Measurements from ENCODE around the gene TBX18.

TBX18 gene

GRCh38 chr6:84645563-84646266, 118.7 kb downstream of the TBX18 start:
- H3K4me3 ChIP-seq (ENCODE audit: low read length) = no peak overlapping the region
- no peak for DNase-seq (ENCODE audit: low read depth, low spot score)

GRCh38 chr6:84645000-84645399, 119.4 kb downstream of the TBX18 start:
- no peak for DNase-seq (ENCODE audit: low read depth, low spot score)
- H3K4me3 ChIP-seq (ENCODE audit: low read length) = no peak overlapping the region

GRCh38 chr6:84643778-84644177, 120.6 kb downstream of the TBX18 start:
- no peak for DNase-seq (ENCODE audit: low read depth, low spot score)
- no peak overlapping the region for H3K4me3 ChIP-seq (ENCODE audit: low read length)

GRCh38 chr6:84641076-84641475, 123.3 kb downstream of the TBX18 start:
- no peak overlapping the region for H3K4me3 ChIP-seq (ENCODE audit: low read length)
- no peak for DNase-seq (ENCODE audit: low read depth, low spot score)

GRCh38 chr6:84639396-84639795, 125.0 kb downstream of the TBX18 start:
- no peak overlapping the region for H3K4me3 ChIP-seq (ENCODE audit: low read length)

GRCh38 chr6:84638286-84638685, 126.1 kb downstream of the TBX18 start:
- H3K4me3 ChIP-seq (ENCODE audit: low read length) = no peak overlapping the region
- DNase-seq (ENCODE audit: low read depth, low spot score) = no peak

More at GRCh38 chr6:84639396-84639795, 125.0 kb downstream of the TBX18 start:
- no peak for DNase-seq (ENCODE audit: low read depth, low spot score)

All from Jurkat, Clone E6-1 (cell line).